Brain microvascular endothelial cell (primary cell): ENCODE results near the gene CACNA2D3.

Experiments
- DNase-seq: peaks from one replicate; pipeline ENCODE4 v3.0.0-alpha.2; 2020
- H3K27ac ChIP-seq: fragments of 250-450 bp; sonication (Bioruptor Pico); 2 replicates; pipeline ENCODE4 v1.5.1; 2020; ENCODE audit warnings: mild to moderate bottlenecking, moderate library complexity
- H3K27me3 ChIP-seq: fragments of 250-450 bp; sonication (Bioruptor Pico); replicated peaks from 2 replicates; pipeline ENCODE4 v1.5.1; 2020; ENCODE audit warnings: mild to moderate bottlenecking
- H3K36me3 ChIP-seq: fragments of 250-450 bp; sonication (Bioruptor Pico); replicated peaks from 2 replicates; pipeline ENCODE4 v1.5.1; 2020; ENCODE audit warnings: mild to moderate bottlenecking
- H3K4me3 ChIP-seq: 2 replicates; pipeline ENCODE4 v1.5.1; 2011; ENCODE audit warnings: low read depth, mild to moderate bottlenecking, control low read depth, low read length, moderate library complexity
- CTCF ChIP-seq: IDR thresholded peaks from 2 replicates; pipeline ENCODE4 v1.5.1; 2011; ENCODE audit warnings: low read depth, mild to moderate bottlenecking, moderate library complexity, low read length, control low read depth, inconsistent platforms; ENCODE audit errors: missing control alignments
- in situ Hi-C: cut with HindIII; loops from 2 replicates; pipeline ENCODE4 v1.10.0; 2017; ENCODE audit warnings: low sequenced_read_pairs, low pct_ligation_motif_present

Gene CACNA2D3

GRCh38 chr3:54567949-54568348 lies 445.6 kb downstream of the CACNA2D3 start:
- no peaks in the 10 kb centered on the region for H3K36me3 ChIP-seq
- in situ Hi-C loops = no loop called here
- H3K4me3 ChIP-seq = no peak overlapping the region
- no peaks in the 10 kb centered on the region for H3K27me3 ChIP-seq
- DNase-seq = no peak
- no peak for TF ChIP-seq CTCF
- no peak overlapping the region for H3K27ac ChIP-seq

- no peaks in the 10 kb centered on the region for H3K36me3 ChIP-seq
- no peaks in the 10 kb centered on the region for H3K27me3 ChIP-seq
- in situ Hi-C loops = no loop called here
- TF ChIP-seq CTCF = no peak
- H3K27ac ChIP-seq = no peak overlapping the region
- DNase-seq = no peak
- H3K4me3 ChIP-seq = no peak overlapping the region
Measured at GRCh38 chr3:54570008-54570407, 447.7 kb downstream of the CACNA2D3 start.

GRCh38 chr3:54572197-54572895 lies 450.0 kb downstream of the CACNA2D3 start:
- in situ Hi-C loops = no loop called here
- Histone ChIP-seq H3K36me3 (no peaks in the 10 kb centered on the region), H3K27ac (no peak overlapping the region), H3K27me3 (no peaks in the 10 kb centered on the region), H3K4me3 (no peak overlapping the region)
- no peak for DNase-seq
- no peak for TF ChIP-seq CTCF

GRCh38 chr3:54573858-54574257 lies 451.5 kb downstream of the CACNA2D3 start:
- DNase-seq = no peak
- Histone ChIP-seq H3K27ac (no peak overlapping the region), H3K4me3 (no peak overlapping the region), H3K27me3 (no peaks in the 10 kb centered on the region), H3K36me3 (no peaks in the 10 kb centered on the region)
- in situ Hi-C loops = no loop called here
- no peak for TF ChIP-seq CTCF

GRCh38 chr3:54574906-54575617 lies 452.7 kb downstream of the CACNA2D3 start:
- TF ChIP-seq CTCF = no peak
- no peak overlapping the region for H3K27ac ChIP-seq
- no peak overlapping the region for H3K4me3 ChIP-seq
- no peaks in the 10 kb centered on the region for H3K36me3 ChIP-seq
- in situ Hi-C loops = no loop called here
- DNase-seq = no peak
- H3K27me3 ChIP-seq = no peaks in the 10 kb centered on the region

- H3K27me3 ChIP-seq = no peaks in the 10 kb centered on the region
- in situ Hi-C loops = no loop called here
- H3K27ac ChIP-seq = no peak overlapping the region
- TF ChIP-seq CTCF = no peak
- no peak for DNase-seq
- H3K36me3 ChIP-seq = no peaks in the 10 kb centered on the region
- H3K4me3 ChIP-seq = no peak overlapping the region
Measured at GRCh38 chr3:54575618-54575960, 453.2 kb downstream of the CACNA2D3 start.
